HCT116 (cell line): ENCODE measurements around the gene TXNL1. TPM values are rescaled to one million over a fixed set of nuclear protein-coding genes. Genes with fewer than 3 reads are reported as not detected.

Source experiments
- ATAC-seq: fragments of 200-7000 bp; cut with Tn5 transposase; 2 replicates; pipeline ENCODE4 v1.9.1; 2020; ENCODE audit warnings: mild to moderate bottlenecking, moderate library complexity
- BruUV-seq: library from RNA; stranded (reverse); fragments of 400-500 nt; replicated peaks from 2 replicates; lab custom pipeline; 2021; lab: Mats Ljungman, UMichigan
- CTCF ChIA-PET: fragments of 300-600 bp; sonication (Branson Sonifier 250); formaldehyde crosslinking; loops from one replicate; lab custom pipeline; 2021; ENCODE audit warnings: antibody characterized with exemption; lab: Charles Lee
- POLR2A ChIA-PET: fragments of 300-600, 350-600 bp; sonication (Branson Sonifier 250); formaldehyde crosslinking; loops from one replicate; lab custom pipeline; 2021; ENCODE audit warnings: antibody characterized with exemption; lab: Charles Lee
- RAD21 ChIA-PET, 2 experiments: fragments of 300-600 bp; sonication (Branson Sonifier 250); formaldehyde crosslinking; loops; one replicate each; lab custom pipeline; 2023; ENCODE audit warnings: low total read pairs in 2 of 2; ENCODE audit not compliant: uncharacterized antibody in 2 of 2, unreplicated experiment in 2 of 2, low non-redundant PET in 1 of 2; lab: Charles Lee
- DNase-seq: peaks from one replicate; pipeline ENCODE4 v3.0.0-alpha.2; 2010; ENCODE audit warnings: low read depth, low spot score
- H2AFZ ChIP-seq: fragments of 200-600 bp; shearing (Covaris generic), sonication (generic); 2 replicates; pipeline ENCODE4 v1.6.1; 2017; ENCODE audit warnings: low read depth, mixed run types, mixed read lengths, antibody characterized with exemption, low read length; ENCODE audit not compliant: poor library complexity, severe bottlenecking
- H3K27ac ChIP-seq: 2 replicates; pipeline ENCODE4 v1.5.1; 2012; ENCODE audit warnings: low read depth, low read length
- H3K27me3 ChIP-seq: fragments of 200-600 bp; sonication (generic); 2 replicates; pipeline ENCODE4 v1.6.1; 2016; ENCODE audit warnings: mixed run types, low read length, mixed read lengths; ENCODE audit not compliant: insufficient read depth
- H3K36me3 ChIP-seq, 2 experiments: fragments of 200-500 bp in 1 of 2; fragments of 200-600 bp in 1 of 2; sonication (Bioruptor generic) in 1 of 2; sonication (generic) in 1 of 2; 2 replicates each; pipeline versions ENCODE4 v1.5.1 to v1.6.1; 2014 to 2016; ENCODE audit warnings: low read length in 2 of 2, inconsistent platforms in 1 of 2, mixed read lengths in 1 of 2, mixed run types in 1 of 2; ENCODE audit not compliant: insufficient read depth in 2 of 2, control insufficient read depth in 1 of 2
- H3K4me1 ChIP-seq, 2 experiments: fragments of 200-600 bp in 1 of 2; sonication (generic) in 1 of 2; 2 replicates each; pipeline versions ENCODE4 v1.5.1 to v1.6.1; 2012 to 2017; ENCODE audit warnings: low read length in 2 of 2, inconsistent platforms in 1 of 2, mild to moderate bottlenecking in 1 of 2, mixed read lengths in 1 of 2, mixed run types in 1 of 2, moderate library complexity in 1 of 2; ENCODE audit not compliant: insufficient read depth in 2 of 2, control insufficient read depth in 1 of 2
- H3K4me2 ChIP-seq: fragments of 200-600 bp; sonication (generic); 2 replicates; pipeline ENCODE4 v1.6.1; 2017; ENCODE audit warnings: mixed run types, low read length, mixed read lengths
- H3K4me3 ChIP-seq, 2 experiments: fragments of 200-600 bp in 1 of 2; sonication (generic) in 1 of 2; replicated peaks in 1 of 2; 2 replicates each; pipeline ENCODE4 v1.5.1; 2011 to 2016; ENCODE audit warnings: low read length in 2 of 2, control low read depth in 1 of 2, low read depth in 1 of 2, mild to moderate bottlenecking in 1 of 2, mixed read lengths in 1 of 2, mixed run types in 1 of 2
- H3K79me2 ChIP-seq: fragments of 200-600 bp; sonication (generic); 2 replicates; pipeline ENCODE4 v1.6.1; 2017; ENCODE audit warnings: mild to moderate bottlenecking, mixed run types, low read length, moderate library complexity, mixed read lengths; ENCODE audit not compliant: insufficient read depth
- H3K9ac ChIP-seq: fragments of 200-600 bp; sonication (generic); 2 replicates; pipeline ENCODE4 v1.6.1; 2016; ENCODE audit warnings: low read length, mixed read lengths
- H3K9me2 ChIP-seq: fragments of 200-600 bp; sonication (generic), shearing (Covaris generic); 2 replicates; pipeline ENCODE4 v1.6.1; 2017; ENCODE audit warnings: mixed run types, mild to moderate bottlenecking, moderate library complexity; ENCODE audit not compliant: insufficient read depth
- H3K9me3 ChIP-seq, 2 experiments: fragments of 200-500 bp in 1 of 2; fragments of 200-600 bp in 1 of 2; sonication (Bioruptor generic) in 1 of 2; sonication (generic) in 1 of 2; 2 replicates each; pipeline ENCODE4 v1.6.1; 2014 to 2017; ENCODE audit warnings: low read length in 2 of 2, mixed read lengths in 2 of 2, inconsistent platforms in 1 of 2, low read depth in 1 of 2, mild to moderate bottlenecking in 1 of 2, mixed run types in 1 of 2, moderate library complexity in 1 of 2; ENCODE audit not compliant: control insufficient read depth in 1 of 2, insufficient read depth in 1 of 2
- H4K20me1 ChIP-seq: fragments of 200-600 bp; sonication (generic), shearing (Covaris generic); 2 replicates; pipeline ENCODE4 v1.6.1; 2017; ENCODE audit warnings: mixed run types, mild to moderate bottlenecking, moderate library complexity; ENCODE audit not compliant: insufficient read depth
- CEBPB ChIP-seq: IDR thresholded peaks from 2 replicates; pipeline ENCODE4 v1.6.1; 2012; ENCODE audit warnings: low read depth
- ELF1 ChIP-seq: IDR thresholded peaks from 2 replicates; pipeline ENCODE4 v1.6.1; 2012; ENCODE audit warnings: low read depth, borderline replicate concordance
- EZH2 ChIP-seq: fragments of 200-600 bp; sonication (generic); IDR thresholded peaks from 2 replicates; pipeline ENCODE4 v1.6.1; 2017; ENCODE audit warnings: antibody characterized with exemption, mixed run types
- EZH2phosphoT487 ChIP-seq: fragments of 200-600 bp; IDR thresholded peaks from 2 replicates; pipeline ENCODE4 v1.6.1; 2018; ENCODE audit warnings: antibody characterized with exemption, borderline replicate concordance
- FOSL1 ChIP-seq: IDR thresholded peaks from 2 replicates; pipeline ENCODE4 v1.6.1; 2012; ENCODE audit warnings: low read depth
- POLR2A ChIP-seq: IDR thresholded peaks from 2 replicates; pipeline ENCODE4 v1.7.0; 2011; ENCODE audit warnings: borderline replicate concordance; ENCODE audit not compliant: insufficient read depth, insufficient read length; ENCODE audit errors: extremely low read depth
- POLR2AphosphoS5 ChIP-seq: IDR thresholded peaks from 2 replicates; pipeline ENCODE4 v1.6.1; 2011; ENCODE audit warnings: mild to moderate bottlenecking, low read depth, low read length, moderate library complexity
- RAD21 ChIP-seq: IDR thresholded peaks from 2 replicates; pipeline ENCODE4 v1.6.1; 2012; ENCODE audit warnings: low read depth, mild to moderate bottlenecking
- REST ChIP-seq: IDR thresholded peaks from 2 replicates; pipeline ENCODE4 v1.6.1; 2012; ENCODE audit warnings: low read depth
- SIN3A ChIP-seq: IDR thresholded peaks from 2 replicates; pipeline ENCODE4 v1.6.1; 2012; ENCODE audit warnings: low read depth
- TCF7L2 ChIP-seq: IDR thresholded peaks from 2 replicates; pipeline ENCODE4 v1.7.0; 2011; ENCODE audit warnings: borderline replicate concordance, inconsistent platforms; ENCODE audit not compliant: insufficient read depth, insufficient read length; ENCODE audit errors: extremely low read depth
- ZBTB33 ChIP-seq: IDR thresholded peaks from 2 replicates; pipeline ENCODE4 v1.6.1; 2011; ENCODE audit warnings: mild to moderate bottlenecking, low read length, moderate library complexity; ENCODE audit not compliant: insufficient replicate concordance; ENCODE audit errors: extremely low read depth
- ZFX ChIP-seq: fragments of 450-650 bp; IDR thresholded peaks from 2 replicates; pipeline ENCODE4 v1.6.1; 2017
- ZNF274 ChIP-seq: fragments of 200-500 bp; sonication (Bioruptor generic); IDR thresholded peaks from 2 replicates; pipeline ENCODE4 v1.6.1; 2014; ENCODE audit warnings: mild to moderate bottlenecking, low read depth, low read length, inconsistent platforms
- intact Hi-C: fragments of 100-400 bp; cut with micrococcal nuclease; formaldehyde crosslinking; loops from 2 replicates; pipeline ENCODE4 v1.10.0; 2022
- total RNA-seq: library from RNA; stranded (reverse); gene quantifications from one replicate; pipeline ENCODE4 v1.2.1, GENCODE V29; 2021; ENCODE audit not compliant: unreplicated experiment

TXNL1 gene
- total RNA-seq, 1 experiment from 2014 or later: 86.5 TPM

- POLR2A ChIA-PET: no interaction called here
- CTCF ChIA-PET: no interaction called here
Observed at GRCh38 chr18:56569416-56569815, 69.0 kb downstream of the TXNL1 start.

More at GRCh38 chr18:56569416-56569815, 69.0 kb downstream of the TXNL1 start:
- no peak for DNase-seq
- H3K4me2 ChIP-seq: no peak overlapping the region
- no peaks in the 10 kb centered on the region for H3K9me3 ChIP-seq
- no peak overlapping the region for H2AFZ ChIP-seq
- no peak overlapping the region for H3K4me3 ChIP-seq
- H3K9ac ChIP-seq: no peak overlapping the region
- H3K36me3 ChIP-seq: no peaks in the 10 kb centered on the region
- ATAC-seq: no peak
- intact Hi-C loops: no loop called here
- BruUV-seq: no TSS peak
- H3K79me2 ChIP-seq: no peaks in the 10 kb centered on the region
- H3K27me3 ChIP-seq: no peaks in the 10 kb centered on the region; the same call in 1 of the 2 replicates
- no peaks in the 10 kb centered on the region for H3K9me2 ChIP-seq
- RAD21 ChIA-PET: no interaction called here
- TF ChIP-seq RAD21 (no peak), ELF1 (no peak), REST (no peak), EZH2phosphoT487 (no peak), CEBPB (no peak), ZNF274 (no peak), SIN3A (no peak), TCF7L2 (no peak), FOSL1 (no peak), ZFX (no peak), ZBTB33 (no peak), POLR2AphosphoS5 (no peak), EZH2 (no peak), POLR2A (no peak)
- TF ChIP-seq, all 23 proteins: peak for 0
- Histone ChIP-seq H3K4me1 (no peaks in the 10 kb centered on the region), H3K27ac (no peak overlapping the region), H4K20me1 (no peaks in the 10 kb centered on the region)
